Stimulated activated CD8-positive, alpha-beta memory T cell treated with anti-CD3 and anti-CD28 coated beads, Interleukin-7, amount 100 ng/mL, for 4 hours (primary cell): ENCODE measurements around the gene HIVEP2.

Source experiments
- DNase-seq, 2 donors: peaks; one replicate each; pipeline ENCODE4 v3.0.0-alpha.2; 2020; ENCODE audit warnings: low read depth in 2 of 2

Gene HIVEP2

GRCh38 chr6:142816486-142816885 is 128.5 kb downstream of the HIVEP2 start:
- no peak for DNase-seq

GRCh38 chr6:142816031-142816430 is 128.9 kb downstream of the HIVEP2 start:
- no peak for DNase-seq

- DNase-seq = no peak
Observed at GRCh38 chr6:142811923-142812322, 133.1 kb downstream of the HIVEP2 start.

GRCh38 chr6:142810952-142811514 is 133.9 kb downstream of the HIVEP2 start:
- no peak for DNase-seq

GRCh38 chr6:142809947-142810346 is 135.0 kb downstream of the HIVEP2 start:
- no peak for DNase-seq

GRCh38 chr6:142808405-142809061 is 136.4 kb downstream of the HIVEP2 start:
- DNase-seq = no peak

- DNase-seq = no peak
Observed at GRCh38 chr6:142805042-142805441, 139.9 kb downstream of the HIVEP2 start.

GRCh38 chr6:142804490-142804889 is 140.5 kb downstream of the HIVEP2 start:
- no peak for DNase-seq

- DNase-seq = no peak
Observed at GRCh38 chr6:142803495-142804058, 141.4 kb downstream of the HIVEP2 start.

- no peak for DNase-seq
Observed at GRCh38 chr6:142803032-142803431, 141.9 kb downstream of the HIVEP2 start.

GRCh38 chr6:142802124-142802523 is 142.9 kb downstream of the HIVEP2 start:
- peak; percentile 13 to 32 for DNase-seq

GRCh38 chr6:142800240-142800639 is 144.7 kb downstream of the HIVEP2 start:
- DNase-seq = no peak

GRCh38 chr6:142799639-142800038 is 145.3 kb downstream of the HIVEP2 start:
- no peak for DNase-seq

GRCh38 chr6:142797159-142797558 is 147.8 kb downstream of the HIVEP2 start:
- no peak for DNase-seq

GRCh38 chr6:142796571-142796970 is 148.4 kb downstream of the HIVEP2 start:
- no peak for DNase-seq

GRCh38 chr6:142796024-142796423 is 149.0 kb downstream of the HIVEP2 start:
- no peak for DNase-seq

GRCh38 chr6:142794424-142794823 is 150.6 kb downstream of the HIVEP2 start:
- DNase-seq = no peak

- no peak for DNase-seq
Observed at GRCh38 chr6:142790257-142790656, 154.7 kb downstream of the HIVEP2 start.

GRCh38 chr6:142787422-142787821 is 157.6 kb downstream of the HIVEP2 start:
- DNase-seq = no peak

GRCh38 chr6:142786476-142786875 is 158.5 kb downstream of the HIVEP2 start:
- no peak for DNase-seq

- DNase-seq = no peak
Observed at GRCh38 chr6:142784344-142784743, 160.6 kb downstream of the HIVEP2 start.

- no peak for DNase-seq
Observed at GRCh38 chr6:142783499-142783898, 161.5 kb downstream of the HIVEP2 start.

GRCh38 chr6:142781129-142781528 is 163.8 kb downstream of the HIVEP2 start:
- DNase-seq = no peak
